Suprapubic skin (tissue), 4 donors: ENCODE measurements around the gene TOMM40L.

ENCODE experiments used
- EP300 ChIP-seq: sonication (generic); formaldehyde crosslinking; IDR thresholded peaks from one replicate; pipeline ENCODE4 v1.6.1; 2017; ENCODE audit warnings: antibody characterized with exemption
- POLR2A ChIP-seq, 2 donors: fragments of 450-650 bp; IDR thresholded peaks; one replicate each; pipeline ENCODE4 v1.6.1; 2017; ENCODE audit warnings: antibody characterized with exemption in 2 of 2, mild to moderate bottlenecking in 2 of 2, moderate library complexity in 2 of 2
- POLR2AphosphoS5 ChIP-seq, 3 donors: sonication (generic); formaldehyde crosslinking; IDR thresholded peaks; one replicate each; pipeline ENCODE4 v1.6.1; 2017; ENCODE audit warnings: antibody characterized with exemption in 3 of 3
- TF ChIP-seq, protein P1 (sequence below), 2 donors: fragments of 200-600 bp in 1 of 2; fragments of 450-650 bp in 1 of 2; sonication (generic) in 1 of 2; IDR thresholded peaks; one replicate each; pipeline ENCODE4 v1.5.1; 2016 to 2019; ENCODE audit warnings: antibody characterized with exemption in 2 of 2, mild to moderate bottlenecking in 1 of 2, moderate library complexity in 1 of 2

DNA sequence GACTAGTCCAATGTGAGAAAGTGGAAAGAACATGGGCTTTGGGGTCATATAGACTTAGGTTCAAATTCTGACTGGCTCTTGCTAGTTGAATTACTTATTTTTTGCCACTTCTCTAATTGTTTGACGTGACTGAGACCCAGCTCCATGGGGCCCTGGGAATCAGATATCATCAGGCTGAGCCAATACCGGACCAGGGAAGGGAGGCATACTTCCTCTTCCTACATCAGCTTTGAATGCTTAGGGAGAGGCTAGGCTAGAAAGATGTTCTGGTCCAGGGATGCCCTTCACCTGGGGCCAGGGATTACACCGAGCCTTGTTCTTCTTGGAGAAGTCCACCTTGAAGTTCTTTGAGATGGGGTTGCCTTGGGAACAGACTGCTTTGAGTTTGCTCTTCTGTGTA is 15.8 kb downstream of the TOMM40L start:
- TF ChIP-seq, protein P1, sequence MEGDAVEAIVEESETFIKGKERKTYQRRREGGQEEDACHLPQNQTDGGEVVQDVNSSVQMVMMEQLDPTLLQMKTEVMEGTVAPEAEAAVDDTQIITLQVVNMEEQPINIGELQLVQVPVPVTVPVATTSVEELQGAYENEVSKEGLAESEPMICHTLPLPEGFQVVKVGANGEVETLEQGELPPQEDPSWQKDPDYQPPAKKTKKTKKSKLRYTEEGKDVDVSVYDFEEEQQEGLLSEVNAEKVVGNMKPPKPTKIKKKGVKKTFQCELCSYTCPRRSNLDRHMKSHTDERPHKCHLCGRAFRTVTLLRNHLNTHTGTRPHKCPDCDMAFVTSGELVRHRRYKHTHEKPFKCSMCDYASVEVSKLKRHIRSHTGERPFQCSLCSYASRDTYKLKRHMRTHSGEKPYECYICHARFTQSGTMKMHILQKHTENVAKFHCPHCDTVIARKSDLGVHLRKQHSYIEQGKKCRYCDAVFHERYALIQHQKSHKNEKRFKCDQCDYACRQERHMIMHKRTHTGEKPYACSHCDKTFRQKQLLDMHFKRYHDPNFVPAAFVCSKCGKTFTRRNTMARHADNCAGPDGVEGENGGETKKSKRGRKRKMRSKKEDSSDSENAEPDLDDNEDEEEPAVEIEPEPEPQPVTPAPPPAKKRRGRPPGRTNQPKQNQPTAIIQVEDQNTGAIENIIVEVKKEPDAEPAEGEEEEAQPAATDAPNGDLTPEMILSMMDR (IDR thresholded peaks at IDR 0.05): no peak
- TF ChIP-seq POLR2A (IDR thresholded peaks at IDR 0.05) (no peak), POLR2AphosphoS5 (IDR thresholded peaks at IDR 0.05) (no peak), EP300 (no peak)
